Fibroblast of skin of left biceps (primary cell): ENCODE measurements around the gene ABCA12.
"Not testable (repeated sequence)": the region's sequence is repeated elsewhere in the genome, so short reads cannot be mapped to it uniquely, and the experiment has no call there.

Source experiments
- DNase-seq, 2 experiments: peaks; one replicate each; pipeline ENCODE4 v3.0.0-alpha.2; 2013; ENCODE audit warnings: low read depth in 2 of 2

ABCA12 gene

GRCh38 chr2:215138479-215138878 lies at the start of gene ABCA12:
ABCA12 (minus strand) TSS chr2:215138626; CDS start chr2:215138208, 418 bp downstream.
- no peak for DNase-seq

GRCh38 chr2:215188078-215188477 lies 49.7 kb upstream of the ABCA12 start:
- DNase-seq: no peak

- no peak for DNase-seq
These were observed 47.6 kb upstream of the ABCA12 start for GRCh38 chr2:215186021-215186420.

GRCh38 chr2:215178121-215178520 lies 39.7 kb upstream of the ABCA12 start:
- no peak for DNase-seq

- DNase-seq: no peak
These were observed 33.4 kb upstream of the ABCA12 start for GRCh38 chr2:215171796-215172195.

- no peak for DNase-seq
These were observed 32.7 kb upstream of the ABCA12 start for GRCh38 chr2:215171151-215171550.

GRCh38 chr2:215166505-215166904 lies 28.1 kb upstream of the ABCA12 start:
- not testable (repeated sequence) for DNase-seq

GRCh38 chr2:215163319-215163718 lies 24.9 kb upstream of the ABCA12 start:
- DNase-seq: not testable (repeated sequence)

GRCh38 chr2:215161301-215161829 lies 22.9 kb upstream of the ABCA12 start:
- DNase-seq: no peak

GRCh38 chr2:215160081-215160480 lies 21.7 kb upstream of the ABCA12 start:
- DNase-seq: no peak

- no peak for DNase-seq
These were observed 18.0 kb upstream of the ABCA12 start for GRCh38 chr2:215156453-215156852.

GRCh38 chr2:215149894-215150293 lies 11.5 kb upstream of the ABCA12 start:
- no peak for DNase-seq

GRCh38 chr2:215149486-215149885 lies 11.1 kb upstream of the ABCA12 start:
- no peak for DNase-seq

- no peak for DNase-seq
These were observed 10.6 kb upstream of the ABCA12 start for GRCh38 chr2:215149060-215149459.

GRCh38 chr2:215145611-215146010 lies 7.2 kb upstream of the ABCA12 start:
- no peak for DNase-seq

GRCh38 chr2:215144106-215144875 lies 5.9 kb upstream of the ABCA12 start:
- no peak for DNase-seq

GRCh38 chr2:215143458-215143857 lies 5.0 kb upstream of the ABCA12 start:
- DNase-seq: no peak

GRCh38 chr2:215141706-215142105 lies 3.3 kb upstream of the ABCA12 start:
- DNase-seq: no peak

- DNase-seq: no peak
These were observed 1.8 kb upstream of the ABCA12 start for GRCh38 chr2:215140166-215140707.

GRCh38 chr2:215137741-215138340 lies 585 bp downstream of the ABCA12 start:
- DNase-seq: no peak

- no peak for DNase-seq
These were observed 1.1 kb downstream of the ABCA12 start for GRCh38 chr2:215137329-215137686.

- no peak for DNase-seq
These were observed 1.6 kb downstream of the ABCA12 start for GRCh38 chr2:215136669-215137328.
